Measurements from ENCODE around the gene ALDH6A1.
"Not testable (repeated sequence)": the region's sequence is repeated elsewhere in the genome, so short reads cannot be mapped to it uniquely, and the experiment has no call there.

The ALDH6A1 gene

GRCh38 chr14:74084277-74085046, at the start of gene ALDH6A1, which contains the start of gene LIN52:
Gene ALDH6A1 (minus strand): TSS chr14:74084453. CDS start chr14:74084394, 59 bp downstream.
Gene LIN52 (plus strand): TSS chr14:74084956. CDS start chr14:74084975, 19 bp downstream.
- peak; percentile 100 for DNase-seq

- no peak for DNase-seq
Observed at GRCh38 chr14:74127634-74128033, 43.4 kb upstream of the ALDH6A1 start.

- DNase-seq, result no peak
Observed at GRCh38 chr14:74126315-74127013, 42.2 kb upstream of the ALDH6A1 start.

GRCh38 chr14:74125487-74125886, 41.2 kb upstream of the ALDH6A1 start:
- DNase-seq, result not testable (repeated sequence)

GRCh38 chr14:74111395-74112216, 27.4 kb upstream of the ALDH6A1 start:
- DNase-seq, result peak; percentile 10

- no peak for DNase-seq
Observed at GRCh38 chr14:74109369-74109768, 25.1 kb upstream of the ALDH6A1 start.

- no peak for DNase-seq
Observed at GRCh38 chr14:74105381-74105780, 21.1 kb upstream of the ALDH6A1 start.

GRCh38 chr14:74089251-74090020, 5.2 kb upstream of the ALDH6A1 start:
- no peak for DNase-seq

- DNase-seq, result no peak
Observed at GRCh38 chr14:74085828-74086227, 1.6 kb upstream of the ALDH6A1 start.

GRCh38 chr14:74085047-74085637, 889 bp upstream of the ALDH6A1 start:
- peak; percentile 9 for DNase-seq

DNA sequence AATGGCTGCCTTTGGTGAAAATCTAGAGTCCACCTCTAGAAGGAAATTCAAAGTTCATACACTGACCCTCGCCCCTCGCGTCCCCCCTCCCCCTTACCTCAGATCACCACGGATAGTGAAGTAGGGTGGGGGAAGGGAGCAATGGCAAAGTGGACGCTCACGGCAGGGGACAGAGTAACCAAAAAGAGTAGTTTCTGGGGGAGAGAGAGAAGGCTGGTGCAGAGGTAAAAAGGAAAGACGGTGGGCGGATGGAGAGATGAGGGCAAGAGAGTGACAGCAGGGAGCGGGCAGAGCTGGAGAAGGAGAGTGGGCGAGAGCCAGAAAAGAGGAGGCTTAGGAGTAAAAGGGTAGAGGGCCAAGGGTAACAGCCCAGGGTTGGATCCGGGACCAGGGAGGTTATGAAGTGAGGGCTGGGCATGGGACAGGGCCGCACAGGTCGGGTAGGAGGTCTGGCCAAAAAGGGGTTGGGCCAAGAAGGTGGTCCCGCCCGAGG, 423 bp downstream of the ALDH6A1 start:
- DNase-seq, result no peak

DNA sequence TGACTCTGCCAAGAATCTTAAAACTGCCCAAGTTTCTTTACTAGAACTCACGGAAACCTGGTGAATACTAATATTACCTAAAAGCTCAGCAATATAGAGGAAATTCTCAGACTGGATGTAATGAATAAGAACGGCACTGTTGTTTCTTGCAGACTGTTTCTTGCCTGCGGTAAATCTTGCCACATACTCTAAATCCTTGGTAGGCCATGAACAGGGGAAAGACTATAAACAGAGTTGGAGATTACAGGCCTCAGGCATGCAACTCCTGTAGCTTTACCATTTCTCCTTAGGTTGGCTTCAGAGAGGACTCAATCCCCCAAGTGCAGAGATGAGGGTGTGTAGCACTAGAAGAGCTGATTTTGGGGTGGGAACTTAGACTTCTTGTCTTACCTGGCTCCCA, 1.1 kb downstream of the ALDH6A1 start:
- no peak for DNase-seq

DNA sequence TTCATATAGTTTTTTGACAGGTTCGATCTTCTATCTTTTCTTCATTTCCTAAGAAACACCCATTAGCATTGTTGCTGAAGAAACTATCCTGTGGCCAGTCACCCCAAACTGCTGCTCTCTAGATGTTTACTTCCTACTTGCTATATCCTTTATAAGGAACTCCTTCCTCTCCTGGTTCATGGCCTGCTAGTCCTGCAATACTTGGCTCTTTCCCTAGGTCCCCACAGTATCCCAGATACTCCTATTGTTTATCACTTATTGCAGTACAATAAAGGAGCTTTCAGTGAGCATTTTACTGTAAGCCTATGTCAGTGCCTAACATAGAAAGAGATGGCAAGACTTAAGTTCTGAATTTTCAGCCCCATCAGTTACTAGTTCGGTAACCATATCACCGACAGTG, 2.8 kb downstream of the ALDH6A1 start:
- DNase-seq, result no peak

DNA sequence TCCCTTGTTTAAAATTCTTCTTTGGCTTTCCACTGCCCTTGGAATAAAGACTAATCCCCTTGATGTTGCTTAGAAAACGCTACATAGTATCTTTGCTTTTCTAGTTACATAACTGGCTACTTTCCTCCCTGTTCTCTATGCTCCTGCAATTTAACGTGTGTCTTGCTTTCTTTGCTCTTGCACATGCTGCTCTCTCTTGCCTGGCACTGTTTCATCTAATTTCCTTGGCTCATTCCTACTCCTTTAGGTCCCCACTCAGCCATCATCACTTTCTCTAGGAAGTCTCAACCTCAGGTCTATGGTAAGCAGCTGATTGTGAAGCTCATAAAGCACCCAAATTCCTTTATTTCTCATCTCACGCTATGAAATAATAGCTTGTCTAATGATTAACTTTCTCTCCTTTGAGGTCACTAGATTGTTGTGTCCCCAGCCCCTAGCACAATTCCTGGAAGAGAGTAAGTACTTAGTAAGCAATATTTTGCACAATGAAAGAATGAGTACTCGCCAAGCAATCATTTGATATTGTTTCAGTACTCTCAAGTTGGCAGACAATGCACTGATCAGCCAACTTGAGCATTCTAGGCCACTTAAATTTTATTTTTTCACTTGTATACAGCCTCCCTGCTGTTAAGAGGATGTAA, 3.3 kb downstream of the ALDH6A1 start:
- DNase-seq, result no peak

GRCh38 chr14:74077401-74077800, 6.9 kb downstream of the ALDH6A1 start:
- DNase-seq, result no peak

- no peak for DNase-seq
Observed at GRCh38 chr14:74065746-74066575, 18.3 kb downstream of the ALDH6A1 start.

- no peak for DNase-seq
Observed at GRCh38 chr14:74064883-74065282, 19.4 kb downstream of the ALDH6A1 start.

DNA sequence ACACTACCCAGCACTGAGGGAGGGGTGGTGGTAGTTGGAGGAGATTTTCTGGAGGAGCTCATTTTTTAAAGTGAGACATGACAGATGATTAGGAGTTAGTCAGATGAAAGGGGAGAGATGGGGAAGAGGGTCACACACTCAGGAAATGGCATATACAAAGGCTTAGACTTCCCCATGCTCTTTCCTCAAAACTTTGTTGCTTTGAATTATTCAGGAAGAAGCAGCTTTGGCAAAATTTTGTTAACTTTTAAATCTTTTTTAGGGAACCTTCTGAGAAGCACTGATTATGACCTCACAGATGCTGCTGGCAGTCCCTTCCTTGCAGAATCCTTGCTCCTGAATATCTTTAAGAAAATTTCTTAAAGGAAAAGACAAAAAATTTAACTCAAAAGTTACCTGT, 19.8 kb downstream of the ALDH6A1 start:
- no peak for DNase-seq

GRCh38 chr14:74062809-74063150, 21.5 kb downstream of the ALDH6A1 start:
- no peak for DNase-seq

GRCh38 chr14:74049876-74050495, 34.3 kb downstream of the ALDH6A1 start:
- no peak for DNase-seq

All from amniotic stem cell (primary cell).